GM19468 (cell line): ENCODE measurements around the gene TMEM253.

Experiments used
- ATAC-seq: cut with Tn5 transposase; IDR thresholded peaks from one replicate; pipeline ENCODE4 v1.9.1; 2021; ENCODE audit warnings: mild to moderate bottlenecking, moderate library complexity, moderate number of reproducible peaks; ENCODE audit not compliant: unreplicated experiment; ENCODE audit errors: extremely low read depth

Gene TMEM253

GRCh38 chr14:21100931-21101330 lies at the start of gene TMEM253:
TMEM253 (plus strand) TSS chr14:21101066; CDS start chr14:21101344, 278 bp downstream.
- no peak for ATAC-seq

GRCh38 chr14:21053184-21054122 lies 47.4 kb upstream of the TMEM253 start:
- ATAC-seq = no peak

- no peak for ATAC-seq
Observed at GRCh38 chr14:21054123-21054767, 46.6 kb upstream of the TMEM253 start.

GRCh38 chr14:21054768-21055145 lies 46.1 kb upstream of the TMEM253 start:
- ATAC-seq = no peak

DNA sequence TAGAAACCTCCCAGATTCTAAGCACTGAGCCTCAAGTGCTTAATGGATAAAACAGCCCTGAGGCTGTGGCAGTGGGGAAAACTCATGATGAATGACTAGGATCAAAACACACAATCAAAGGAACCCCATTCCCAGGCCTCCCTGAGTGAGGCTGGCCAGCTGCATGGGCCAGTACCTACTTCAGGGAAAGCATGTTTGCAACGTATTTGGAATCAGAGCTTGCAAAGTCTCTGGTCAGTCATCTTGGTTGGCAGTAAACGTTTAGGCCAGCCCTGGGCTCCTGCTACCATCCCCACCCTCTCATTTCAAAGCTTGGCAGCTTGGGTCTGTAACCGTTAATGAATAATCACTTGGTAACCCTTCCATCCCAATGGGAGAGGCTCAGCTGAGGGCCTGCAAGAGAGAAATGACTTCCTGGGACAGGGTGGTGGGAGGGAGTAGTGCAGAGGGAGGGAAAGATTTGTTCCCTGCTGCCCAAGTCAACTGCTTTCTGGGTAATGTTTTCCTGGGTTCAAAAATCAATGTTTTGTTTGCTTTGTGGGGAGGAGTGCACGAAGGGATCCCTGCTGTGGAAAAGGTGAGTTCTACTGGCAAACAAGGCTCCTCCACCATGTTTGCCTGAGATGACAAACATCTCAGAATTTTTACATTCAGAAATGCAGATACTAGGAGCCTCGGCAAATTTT lies 45.3 kb upstream of the TMEM253 start:
- no peak for ATAC-seq

DNA sequence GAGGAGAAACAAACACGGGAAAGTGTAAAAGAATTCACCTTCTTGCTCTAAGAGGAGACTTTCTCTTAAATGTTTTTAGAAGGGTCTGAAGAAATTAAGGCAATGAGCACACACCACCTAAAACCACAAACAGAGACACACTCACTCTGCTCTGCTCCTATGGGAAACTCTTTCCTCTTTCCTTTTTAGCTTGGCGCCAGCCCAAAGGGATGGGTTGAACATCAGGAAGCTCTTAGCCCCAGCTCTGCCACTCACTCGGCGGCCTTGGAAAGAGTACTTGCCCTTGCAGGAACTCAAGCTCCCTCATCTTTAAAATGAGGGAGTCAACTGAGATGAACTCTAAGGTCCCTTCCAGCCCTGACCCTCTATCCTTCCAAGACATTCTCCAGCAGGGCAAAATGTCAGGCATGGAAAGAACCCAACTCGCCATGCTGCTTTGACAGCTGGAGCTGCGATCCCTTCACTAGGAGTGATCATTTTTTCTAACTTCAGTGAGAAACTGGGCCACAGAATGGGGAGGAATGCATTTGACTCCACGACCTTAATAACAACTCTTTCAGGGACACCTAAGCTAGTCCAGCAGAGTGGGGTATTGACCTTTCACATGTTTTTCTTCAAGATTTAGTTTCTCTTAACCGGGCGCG lies 44.2 kb upstream of the TMEM253 start:
- ATAC-seq = no peak

DNA sequence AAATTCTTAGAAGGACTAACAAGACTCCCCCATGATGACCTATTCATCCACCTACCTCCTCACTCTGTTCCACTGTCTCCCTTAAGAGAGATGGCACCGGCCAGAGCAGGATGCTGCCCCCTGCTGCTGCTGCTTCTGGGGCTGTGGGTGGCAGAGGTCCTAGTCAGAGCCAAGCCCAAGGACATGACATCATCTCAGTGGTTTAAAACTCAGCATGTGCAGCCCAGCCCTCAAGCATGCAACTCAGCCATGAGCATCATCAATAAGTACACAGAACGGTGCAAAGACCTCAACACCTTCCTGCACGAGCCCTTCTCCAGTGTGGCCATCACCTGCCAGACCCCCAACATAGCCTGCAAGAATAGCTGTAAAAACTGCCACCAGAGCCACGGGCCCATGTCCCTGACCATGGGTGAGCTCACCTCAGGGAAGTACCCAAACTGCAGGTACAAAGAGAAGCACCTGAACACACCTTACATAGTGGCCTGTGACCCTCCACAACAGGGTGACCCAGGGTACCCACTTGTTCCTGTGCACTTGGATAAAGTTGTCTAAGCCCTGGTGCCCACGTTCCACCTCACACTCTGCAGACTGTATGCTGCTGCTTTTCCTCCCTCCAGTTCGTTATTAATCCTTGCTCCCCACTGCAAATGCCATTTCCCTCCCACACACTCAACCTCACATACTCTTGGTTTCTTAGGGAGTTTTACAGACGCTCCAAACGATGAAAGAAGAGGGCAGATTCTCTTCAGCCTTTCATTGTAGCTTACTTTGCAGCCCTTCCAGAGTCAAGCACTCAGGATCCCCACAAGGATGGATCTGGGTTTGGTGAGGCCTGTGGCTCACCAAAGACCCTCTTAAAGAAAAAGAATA lies 42.8 kb upstream of the TMEM253 start, which contains the start of gene RNASE8:
TSS of gene RNASE8 (plus strand) at position 20 of the 873 bp plus-strand sequence. CDS start at position 91, 71 bp downstream.
- no peak for ATAC-seq

DNA sequence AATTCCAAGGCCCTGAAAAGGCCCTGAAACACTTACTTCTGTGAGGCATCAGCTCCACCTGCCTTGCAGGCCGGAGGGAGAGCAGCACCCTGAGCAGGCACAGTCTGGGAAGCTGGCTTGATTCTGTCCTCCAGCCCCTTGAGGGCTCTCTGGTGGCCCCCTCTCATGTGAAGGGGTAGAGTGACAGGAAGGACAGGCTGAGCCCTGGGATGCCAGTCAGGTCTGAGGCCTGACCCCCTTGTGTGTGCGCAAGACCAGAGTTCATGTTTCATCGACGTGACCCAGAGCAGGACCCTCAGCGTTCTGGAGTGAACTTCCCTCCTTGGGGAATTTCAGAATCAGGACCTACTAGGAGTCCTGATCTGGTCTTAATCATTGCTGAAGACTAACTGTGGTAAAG lies 42.0 kb upstream of the TMEM253 start:
- no peak for ATAC-seq

GRCh38 chr14:21059842-21060613 lies 40.8 kb upstream of the TMEM253 start:
- ATAC-seq = no peak

DNA sequence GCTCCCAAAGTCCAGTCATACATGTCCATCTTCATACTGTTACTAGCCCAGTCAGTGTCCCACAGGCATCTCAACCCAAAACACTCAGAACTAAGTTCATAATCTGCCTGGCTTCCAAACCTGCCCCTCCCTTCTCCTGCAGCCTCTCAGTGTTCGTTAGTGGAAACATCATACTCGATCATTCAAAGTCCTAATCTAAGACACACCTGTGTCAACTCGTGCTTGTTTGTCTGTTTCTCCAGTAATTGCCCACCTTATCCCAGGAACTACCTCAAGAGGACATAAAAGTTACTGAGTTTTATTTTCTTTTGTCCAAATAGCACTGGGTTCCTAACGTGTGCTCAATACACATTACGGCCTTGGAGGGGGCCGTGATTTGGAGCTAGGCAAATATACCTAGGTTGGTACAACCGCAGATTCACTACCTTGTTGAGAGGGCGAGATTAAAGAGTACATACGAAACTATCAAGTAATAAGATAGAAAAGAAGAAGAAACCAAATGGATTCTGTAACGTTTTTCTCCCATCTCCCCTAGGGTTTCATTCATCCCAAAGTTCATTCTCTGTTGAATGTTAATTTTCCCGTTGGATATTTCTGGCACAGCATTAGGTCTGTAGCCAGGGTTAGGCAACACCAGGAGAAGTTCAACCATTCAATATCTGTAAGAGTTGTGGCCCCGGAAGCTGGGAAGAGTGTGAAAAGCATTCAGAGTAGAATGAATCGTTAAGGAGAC lies 40.1 kb upstream of the TMEM253 start:
- no peak for ATAC-seq

DNA sequence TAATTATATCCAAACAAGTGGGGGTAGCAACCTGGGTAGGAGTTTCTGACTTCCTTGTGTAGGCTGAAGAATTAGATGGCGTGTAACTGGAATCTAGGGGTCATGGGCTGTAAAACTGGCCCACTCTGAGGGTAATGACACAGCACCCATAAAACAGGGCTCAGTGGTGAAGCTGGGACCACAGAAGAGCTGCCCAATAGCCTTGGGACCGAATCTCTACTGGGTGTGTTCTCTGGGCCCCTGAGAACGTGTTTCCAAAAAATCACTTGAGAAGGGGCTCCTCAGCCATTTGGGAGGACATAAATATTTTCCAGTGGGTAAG lies 39.6 kb upstream of the TMEM253 start:
- no peak for ATAC-seq

GRCh38 chr14:21063479-21063878 lies 37.4 kb upstream of the TMEM253 start:
- ATAC-seq = no peak

- ATAC-seq = no peak
Observed at GRCh38 chr14:21066882-21067502, 33.9 kb upstream of the TMEM253 start.

DNA sequence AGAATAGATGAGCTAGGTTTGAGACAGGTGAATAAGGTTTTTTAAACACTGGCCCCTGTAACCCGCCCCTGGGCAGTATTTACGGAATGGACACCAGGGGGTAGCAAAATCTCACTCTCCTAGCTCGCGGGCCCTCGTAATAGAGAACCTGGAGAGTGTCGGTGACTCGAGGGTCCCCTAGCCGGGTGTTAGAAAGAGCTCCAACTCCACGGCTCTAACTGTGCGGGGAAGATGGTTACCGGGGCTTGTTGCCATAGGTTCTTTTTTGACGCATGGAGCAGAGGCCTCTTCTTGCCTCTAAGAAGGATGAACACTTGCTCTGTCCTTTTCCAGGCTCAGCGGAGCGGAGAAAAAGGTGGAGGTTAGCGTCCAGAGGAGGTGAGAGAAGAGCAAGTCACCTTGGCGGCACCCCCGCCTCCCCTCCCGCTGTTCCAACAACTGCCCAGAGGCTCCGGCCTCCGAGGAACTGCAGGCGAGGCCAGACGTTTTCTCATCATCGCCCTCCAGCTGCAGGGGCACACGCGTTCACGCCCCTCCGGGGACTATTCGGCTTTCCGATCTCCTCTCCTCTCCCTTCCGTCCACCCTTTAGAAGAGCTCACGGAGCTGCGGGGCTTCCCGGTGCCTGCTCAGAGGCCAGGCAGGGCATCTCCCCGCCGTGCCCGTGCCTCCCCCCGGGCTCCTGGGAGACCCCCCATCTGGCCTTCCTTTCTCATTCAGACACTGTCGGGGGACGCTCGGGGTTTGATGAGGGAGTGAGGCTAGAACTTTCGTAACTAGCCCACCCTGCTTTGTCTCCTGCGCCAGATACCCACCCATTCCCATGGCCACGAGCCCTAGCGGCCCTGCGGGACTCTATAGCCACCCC lies 32.1 kb upstream of the TMEM253 start:
- no peak for ATAC-seq

DNA sequence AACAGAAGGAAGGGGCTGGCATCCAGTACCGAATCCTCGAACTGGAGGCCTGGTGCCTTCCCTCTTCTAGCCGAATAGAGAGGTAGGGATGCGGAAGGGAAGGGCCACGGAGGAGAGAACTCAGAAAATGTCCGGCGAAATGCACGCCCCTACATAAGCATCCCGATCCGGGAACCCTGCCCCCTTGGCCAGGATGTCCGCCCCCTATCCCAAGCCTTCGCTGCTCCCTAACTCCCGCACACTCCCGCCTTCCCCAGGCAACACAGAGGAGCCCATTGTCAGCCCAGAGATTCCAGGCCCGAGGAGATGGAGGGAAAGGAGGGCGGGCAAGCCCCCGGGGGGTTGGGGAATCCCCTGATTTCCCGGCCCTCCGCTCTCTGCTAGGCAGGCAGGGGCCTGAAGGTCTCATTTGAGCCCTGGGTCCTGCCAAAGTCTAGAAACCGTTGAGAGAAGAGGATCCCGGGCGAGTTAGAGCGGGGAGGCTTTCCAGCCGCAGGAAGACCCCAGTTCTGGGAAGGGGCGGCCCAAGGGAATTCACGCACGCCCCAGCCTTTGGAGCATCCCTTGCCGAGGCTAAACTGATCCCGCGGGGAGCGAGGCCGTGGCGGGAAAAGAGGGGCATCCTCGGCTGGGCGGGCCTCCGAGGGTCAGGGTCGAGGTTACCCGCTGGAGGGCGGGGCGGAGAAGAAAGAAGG lies 31.3 kb upstream of the TMEM253 start:
- no peak for ATAC-seq

DNA sequence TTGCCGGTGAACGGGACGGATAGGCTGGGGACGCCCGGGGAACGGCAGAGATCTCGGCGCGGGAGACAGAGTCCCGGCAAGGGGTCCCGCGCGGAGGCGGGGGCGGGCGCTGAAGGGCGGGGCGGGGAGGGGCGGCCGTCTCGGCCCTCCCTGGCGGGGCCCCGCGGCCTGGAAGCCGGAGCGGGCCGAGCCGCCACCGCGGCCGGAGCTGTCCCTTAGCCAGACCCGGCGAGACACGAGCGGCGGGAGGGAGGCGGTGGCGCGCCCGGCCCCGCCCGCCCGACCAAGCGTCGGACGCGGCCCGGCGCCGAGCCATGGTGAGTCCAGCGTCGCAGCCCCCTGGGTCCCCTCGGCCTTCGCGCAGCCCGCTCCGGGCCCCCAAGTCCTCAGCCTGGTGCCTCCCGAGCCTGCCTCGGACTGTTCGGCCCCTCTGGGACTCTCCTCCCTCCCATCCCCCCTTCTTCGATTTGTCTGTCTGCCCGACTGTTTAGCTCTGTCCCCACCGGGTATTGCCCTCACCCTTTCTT lies 30.7 kb upstream of the TMEM253 start, which contains the start of gene ARHGEF40:
TSS of gene ARHGEF40 (plus strand) at position 222 of the 527 bp plus-strand sequence. CDS start at position 315, 93 bp downstream.
- ATAC-seq = no peak
